ENCODE results near the gene TECTA.

DNA sequence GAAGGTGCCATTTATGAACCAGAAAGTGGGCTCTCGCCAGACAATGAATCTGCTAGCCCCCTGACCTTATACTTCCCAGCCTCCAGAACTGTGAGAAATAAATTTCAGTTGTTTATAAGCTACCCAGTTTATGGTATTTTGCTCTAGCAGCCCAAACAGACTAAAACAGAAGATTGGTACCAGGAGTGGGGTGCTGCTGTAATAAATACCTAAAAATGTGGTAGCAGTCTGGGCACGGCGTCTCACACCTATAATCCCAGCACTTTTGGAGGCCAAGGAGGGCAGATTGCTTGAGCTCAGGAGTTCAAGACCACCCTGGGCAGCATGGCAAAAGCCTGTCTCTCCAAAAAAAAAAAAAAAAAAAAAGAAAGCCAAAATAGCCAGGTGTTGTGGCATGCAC is 21.3 kb downstream of the TECTA start:
- TF ChIP-seq EZH2 (IDR thresholded peaks at IDR 0.05) (no peak), POLR2AphosphoS5 (IDR thresholded peaks at IDR 0.05; ENCODE audit: borderline replicate concordance, low read depth, low read length) (no peak)

Measured in SK-N-MC (cell line).